Stimulated activated CD4-positive, alpha-beta T cell treated with anti-CD3 and anti-CD28 coated beads, TNF-alpha, amount 100 ng/mL, for 1 hour (primary cell): Measurements from ENCODE around the gene PDIA2.

Experiments used
- DNase-seq, 3 donors: peaks; one replicate each; pipeline ENCODE4 v3.0.0-alpha.2; 2020; ENCODE audit warnings: low read depth in 3 of 3, low spot score in 1 of 3

The PDIA2 gene

DNA sequence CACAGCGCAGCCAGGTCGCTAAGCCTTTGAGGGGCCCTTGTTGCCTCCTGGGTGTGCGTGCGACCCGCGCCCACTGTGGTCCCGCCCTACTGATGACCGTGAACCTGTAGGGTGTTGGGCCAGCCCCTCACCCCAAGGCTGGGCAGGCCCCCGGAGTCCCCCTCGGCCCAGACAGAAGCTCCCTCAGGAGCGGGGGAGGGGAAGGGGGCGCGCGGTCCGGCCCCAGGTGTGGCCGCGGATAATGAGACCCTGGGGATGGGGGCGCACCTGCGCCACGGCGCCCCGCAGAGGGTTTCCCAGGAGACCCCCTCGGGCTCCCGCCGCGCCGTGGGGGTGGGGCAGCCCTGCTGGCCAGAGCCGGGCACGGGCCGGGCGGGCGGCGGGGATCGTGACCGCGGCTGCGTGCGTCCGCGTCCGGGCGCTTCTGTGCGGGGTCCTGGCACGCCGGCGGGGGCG lies 2.9 kb upstream of the PDIA2 start:
- DNase-seq, result no peak

GRCh38 chr16:280552-280951 lies 2.4 kb upstream of the PDIA2 start, which contains the start of gene ARHGDIG:
Gene ARHGDIG (plus strand): TSS chr16:280591. CDS start chr16:280681, 90 bp downstream.
- DNase-seq, result no peak

- no peak for DNase-seq
Observed at GRCh38 chr16:280991-281659, 1.8 kb upstream of the PDIA2 start.

DNA sequence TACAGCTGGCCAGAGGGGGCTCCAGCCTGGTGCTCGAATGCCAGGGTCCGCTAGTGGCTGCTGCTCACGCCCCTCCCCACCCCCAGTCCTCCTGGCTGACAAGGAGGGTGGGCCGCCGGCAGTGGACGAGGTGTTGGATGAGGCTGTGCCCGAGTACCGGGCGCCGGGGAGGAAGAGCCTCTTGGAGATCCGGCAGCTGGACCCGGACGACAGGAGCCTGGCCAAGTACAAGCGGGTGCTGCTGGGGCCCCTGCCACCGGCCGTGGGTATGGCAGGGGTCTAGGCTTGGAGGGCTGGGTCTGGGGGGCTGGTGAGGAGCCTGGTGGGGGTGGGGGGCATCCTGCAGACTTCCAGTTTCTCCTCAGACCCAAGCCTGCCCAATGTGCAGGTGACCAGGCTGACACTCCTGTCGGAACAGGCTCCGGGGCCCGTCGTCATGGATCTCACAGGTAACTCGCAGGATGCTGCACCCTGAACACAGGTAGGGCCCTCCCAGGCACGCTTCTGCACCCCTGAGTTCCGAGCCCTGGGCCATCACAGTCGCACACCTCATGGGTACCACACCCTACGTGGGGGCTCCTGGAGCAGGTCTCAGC lies 1.2 kb upstream of the PDIA2 start:
- no peak for DNase-seq

DNA sequence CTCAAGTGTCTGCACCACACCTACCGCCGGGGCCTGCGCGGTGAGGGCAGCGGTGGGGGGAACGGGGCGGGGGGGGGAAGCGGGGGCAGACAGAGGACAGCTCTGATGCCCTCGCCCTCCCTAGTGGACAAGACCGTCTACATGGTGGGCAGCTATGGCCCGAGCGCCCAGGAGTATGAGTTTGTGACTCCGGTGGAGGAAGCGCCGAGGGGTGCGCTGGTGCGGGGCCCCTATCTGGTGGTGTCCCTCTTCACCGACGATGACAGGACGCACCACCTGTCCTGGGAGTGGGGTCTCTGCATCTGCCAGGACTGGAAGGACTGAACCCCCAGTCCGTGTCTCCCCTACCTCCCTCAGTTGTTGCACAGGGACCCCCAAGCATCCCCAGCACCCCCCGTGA lies 473 bp upstream of the PDIA2 start:
- no peak for DNase-seq

- DNase-seq, result no peak
Observed at GRCh38 chr16:284204-285120, 1.5 kb downstream of the PDIA2 start.

- no peak for DNase-seq
Observed at GRCh38 chr16:285146-286055, 2.4 kb downstream of the PDIA2 start.

- no peak for DNase-seq
Observed at GRCh38 chr16:286491-287297, 3.7 kb downstream of the PDIA2 start.

GRCh38 chr16:287298-287811 lies 4.4 kb downstream of the PDIA2 start:
- no peak for DNase-seq

- DNase-seq, result no peak
Observed at GRCh38 chr16:287981-288920, 5.3 kb downstream of the PDIA2 start.

- no peak for DNase-seq
Observed at GRCh38 chr16:289395-289997, 6.5 kb downstream of the PDIA2 start.

DNA sequence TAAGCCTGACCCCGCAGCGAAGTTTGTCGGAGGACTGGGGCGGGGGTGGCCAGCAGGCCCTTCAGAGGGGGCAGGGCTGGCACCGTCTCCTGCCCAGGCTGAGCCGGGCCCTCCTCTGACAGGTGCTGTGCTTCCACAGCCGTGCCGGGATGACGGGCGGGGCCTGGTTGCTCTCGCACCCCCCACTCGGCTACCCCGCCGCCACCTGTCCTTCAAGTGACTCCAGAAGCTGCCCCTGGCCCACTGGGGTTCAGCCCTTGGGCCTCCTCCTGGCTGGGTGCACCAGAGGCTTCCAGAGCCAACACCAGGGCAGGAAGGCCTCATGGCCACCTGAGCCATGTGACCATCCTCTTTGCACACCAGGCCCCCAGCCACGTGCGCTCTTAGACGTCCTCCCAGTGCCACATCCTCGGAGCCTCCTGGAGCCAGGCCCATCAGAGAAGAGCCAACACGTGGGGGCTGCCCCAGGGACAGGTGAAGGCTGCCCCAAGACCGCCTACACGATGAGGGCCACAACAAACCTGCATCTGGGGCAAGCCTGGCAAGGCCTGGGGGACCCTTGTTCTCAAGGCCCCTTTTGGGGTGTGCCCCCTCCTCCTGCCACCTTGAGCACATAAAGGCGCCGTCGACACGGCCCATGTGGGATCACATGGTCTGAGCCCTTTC lies 7.2 kb downstream of the PDIA2 start:
- no peak for DNase-seq

GRCh38 chr16:290681-291405 lies 7.9 kb downstream of the PDIA2 start:
- no peak for DNase-seq

DNA sequence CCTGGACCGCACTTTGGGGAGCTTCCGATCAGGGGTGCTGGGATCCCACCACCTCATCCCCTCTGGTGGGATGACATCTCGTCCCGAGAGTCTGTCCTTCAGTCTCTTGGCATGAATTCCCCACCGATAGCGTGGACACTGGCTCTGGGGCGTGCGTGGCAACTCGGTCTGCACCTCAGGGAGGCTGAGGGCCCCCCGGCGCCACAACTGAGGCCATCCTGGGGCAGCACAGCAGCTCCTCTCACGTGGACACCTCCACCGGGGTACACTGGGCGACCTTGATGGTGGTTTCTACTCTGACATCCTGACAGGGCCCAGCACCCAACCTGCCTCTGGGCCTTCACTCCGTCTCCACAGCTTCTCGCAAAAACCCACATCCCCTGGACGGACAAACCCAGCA lies 8.6 kb downstream of the PDIA2 start:
- DNase-seq, result no peak

- DNase-seq, result no peak
Observed at GRCh38 chr16:293043-293775, 10.2 kb downstream of the PDIA2 start.

DNA sequence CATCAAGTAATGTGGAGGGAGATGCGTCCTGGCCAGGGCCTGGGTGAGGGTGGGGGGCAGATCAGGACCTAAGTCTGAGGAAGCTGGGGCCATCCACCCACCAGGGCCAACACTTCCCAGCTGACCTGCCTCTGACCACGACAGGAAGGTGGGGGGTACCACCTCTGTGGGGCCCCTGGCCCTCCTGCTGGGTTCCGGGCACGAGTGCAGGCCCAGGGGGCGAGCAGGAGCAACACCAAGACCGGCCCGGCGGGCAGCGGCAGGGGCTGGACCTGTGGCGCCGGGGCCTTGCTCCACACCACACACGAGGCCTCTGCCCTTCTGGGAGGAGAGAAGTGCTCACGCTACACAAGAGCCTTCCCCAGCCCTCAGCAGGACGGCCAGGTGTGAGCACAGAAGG lies 13.3 kb downstream of the PDIA2 start:
- no peak for DNase-seq
